Head of caudate nucleus (tissue), 42 donors: Measurements from ENCODE around the gene BIN1.

ENCODE experiments used
- DNase-seq, 42 donors: peaks; one replicate each; pipeline versions ENCODE4 v3.0.0 to v3.0.0-alpha.2; 2020 to 2021; ENCODE audit warnings: mixed read lengths in 7 of 42
- intact Hi-C: fragments of 100-400 bp; cut with DNase I; formaldehyde crosslinking; loops from one replicate; pipeline ENCODE4 v1.15.0; 2022

BIN1 gene

GRCh38 chr2:127057371-127058245, 49.3 kb downstream of the BIN1 start:
- DNase-seq, result peak in 2 of 42 donors; percentile 4 to 6

GRCh38 chr2:127056631-127057370, 50.2 kb downstream of the BIN1 start:
- intact Hi-C loops, result no loop called here

More at GRCh38 chr2:127057371-127058245, 49.3 kb downstream of the BIN1 start:
- intact Hi-C loops, result no loop called here

GRCh38 chr2:127056086-127056485, 50.9 kb downstream of the BIN1 start:
- intact Hi-C loops, result no loop called here
- DNase-seq, result peak in 5 of 42 donors; percentile 4 to 39 (median 13)

More at GRCh38 chr2:127056631-127057370, 50.2 kb downstream of the BIN1 start:
- DNase-seq, result peak in 4 of 42 donors; percentile 4 to 17 (median 6)

GRCh38 chr2:127055786-127056076, 51.2 kb downstream of the BIN1 start:
- DNase-seq, result no peak
- intact Hi-C loops, result no loop called here

GRCh38 chr2:127054996-127055785, 51.8 kb downstream of the BIN1 start:
- intact Hi-C loops, result no loop called here
- DNase-seq, result peak in 7 of 42 donors; percentile 11 to 48 (median 35)

GRCh38 chr2:127054604-127054930, 52.4 kb downstream of the BIN1 start:
- DNase-seq, result peak in 4 of 42 donors; percentile 5 to 28 (median 17)
- intact Hi-C loops, result no loop called here

GRCh38 chr2:127053731-127054603, 53.0 kb downstream of the BIN1 start:
- intact Hi-C loops, result no loop called here
- peak in 10 of 42 donors; percentile 15 to 73 (median 34) for DNase-seq

GRCh38 chr2:127052771-127053691, 53.9 kb downstream of the BIN1 start:
- peak in 13 of 42 donors; percentile 2 to 37 (median 15) for DNase-seq
- intact Hi-C loops, result no loop called here

GRCh38 chr2:127052057-127052770, 54.7 kb downstream of the BIN1 start:
- intact Hi-C loops, result no loop called here
- peak in 35 of 42 donors; percentile 40 to 90 (median 68) for DNase-seq

GRCh38 chr2:127051116-127052056, 55.6 kb downstream of the BIN1 start:
- peak in 27 of 42 donors; percentile 10 to 84 (median 59) for DNase-seq
- intact Hi-C loops, result no loop called here

GRCh38 chr2:127050803-127051115, 56.2 kb downstream of the BIN1 start:
- intact Hi-C loops, result no loop called here
- DNase-seq, result peak in 6 of 42 donors; percentile 12 to 44 (median 30)

- peak; percentile 56 to 92 (median 80) for DNase-seq
- intact Hi-C loops, result no loop called here
Measured at GRCh38 chr2:127049927-127050802, 56.8 kb downstream of the BIN1 start.

- peak in 15 of 42 donors; percentile 3 to 43 (median 13) for DNase-seq
- intact Hi-C loops, result no loop called here
Measured at GRCh38 chr2:127048969-127049897, 57.7 kb downstream of the BIN1 start.

- intact Hi-C loops, result no loop called here
- peak in 14 of 42 donors; percentile 1 to 38 (median 14) for DNase-seq
Measured at GRCh38 chr2:127048618-127048935, 58.4 kb downstream of the BIN1 start.
